Mammary epithelial cell (primary cell): Measurements from ENCODE around the gene SOWAHA.

ENCODE experiments used
- EZH2 ChIP-seq: IDR thresholded peaks from 2 replicates; pipeline ENCODE4 v1.6.1; 2012; ENCODE audit warnings: low read length, inconsistent platforms, borderline replicate concordance
- TF ChIP-seq, protein P1 (sequence below), 2 donors: IDR thresholded peaks in 1 of 2; conservative IDR thresholded peaks in 1 of 2; 2 replicates each; pipeline ENCODE4 v1.5.1; 2011 to 2012; ENCODE audit warnings: inconsistent platforms in 2 of 2, low read length in 2 of 2, mild to moderate bottlenecking in 2 of 2, control low read depth in 1 of 2, low read depth in 1 of 2; ENCODE audit not compliant: insufficient read depth in 1 of 2; ENCODE audit errors: extremely low read depth in 1 of 2

DNA sequence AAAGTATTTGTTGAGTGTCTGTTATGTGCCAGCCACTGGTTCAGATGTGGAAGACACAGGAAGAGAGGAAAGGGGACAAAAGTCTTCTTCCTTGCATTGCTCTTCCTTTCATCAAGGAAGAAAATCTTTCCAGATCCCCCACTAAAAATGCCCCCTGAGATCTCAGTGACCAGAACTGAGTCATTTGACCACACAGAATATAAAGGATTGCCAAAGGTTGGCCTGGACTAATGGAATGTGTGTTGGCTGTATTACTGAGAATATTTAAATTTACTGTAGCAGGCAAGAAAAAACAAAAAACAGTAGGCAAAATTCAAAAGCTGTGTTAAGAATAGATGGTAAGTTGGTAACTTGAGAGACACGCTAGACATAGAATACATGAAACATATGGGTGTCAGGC lies 26.0 kb upstream of the SOWAHA start:
- TF ChIP-seq, protein P1, sequence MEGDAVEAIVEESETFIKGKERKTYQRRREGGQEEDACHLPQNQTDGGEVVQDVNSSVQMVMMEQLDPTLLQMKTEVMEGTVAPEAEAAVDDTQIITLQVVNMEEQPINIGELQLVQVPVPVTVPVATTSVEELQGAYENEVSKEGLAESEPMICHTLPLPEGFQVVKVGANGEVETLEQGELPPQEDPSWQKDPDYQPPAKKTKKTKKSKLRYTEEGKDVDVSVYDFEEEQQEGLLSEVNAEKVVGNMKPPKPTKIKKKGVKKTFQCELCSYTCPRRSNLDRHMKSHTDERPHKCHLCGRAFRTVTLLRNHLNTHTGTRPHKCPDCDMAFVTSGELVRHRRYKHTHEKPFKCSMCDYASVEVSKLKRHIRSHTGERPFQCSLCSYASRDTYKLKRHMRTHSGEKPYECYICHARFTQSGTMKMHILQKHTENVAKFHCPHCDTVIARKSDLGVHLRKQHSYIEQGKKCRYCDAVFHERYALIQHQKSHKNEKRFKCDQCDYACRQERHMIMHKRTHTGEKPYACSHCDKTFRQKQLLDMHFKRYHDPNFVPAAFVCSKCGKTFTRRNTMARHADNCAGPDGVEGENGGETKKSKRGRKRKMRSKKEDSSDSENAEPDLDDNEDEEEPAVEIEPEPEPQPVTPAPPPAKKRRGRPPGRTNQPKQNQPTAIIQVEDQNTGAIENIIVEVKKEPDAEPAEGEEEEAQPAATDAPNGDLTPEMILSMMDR (conservative IDR thresholded peaks at IDR 0.05 in 1 of 2, IDR thresholded peaks at IDR 0.05 in 1 of 2; ENCODE audit: extremely low read depth in 1 of 2, insufficient read depth in 1 of 2, low read depth in 1 of 2, low read length in 2 of 2): no peak
- no peak for TF ChIP-seq EZH2
